HG03432 (cell line): ENCODE results near the gene NBPF9.
"Not testable (repeated sequence)": the region's sequence is repeated elsewhere in the genome, so short reads cannot be mapped to it uniquely, and the experiment has no call there.

ENCODE experiments used
- ATAC-seq: cut with Tn5 transposase; IDR thresholded peaks from one replicate; pipeline ENCODE4 v1.9.1; 2021; ENCODE audit warnings: mild to moderate bottlenecking, moderate library complexity; ENCODE audit not compliant: unreplicated experiment

NBPF9 gene

GRCh38 chr1:149103109-149104081 is at the start of gene NBPF9:
Gene NBPF9 (minus strand): TSS chr1:149103551. CDS start chr1:149082139, 21,412 bp downstream.
- ATAC-seq: peak; percentile 96

- not testable (repeated sequence) for ATAC-seq
Measured at GRCh38 chr1:149149909-149150308, 46.6 kb upstream of the NBPF9 start.

- ATAC-seq: not testable (repeated sequence)
Measured at GRCh38 chr1:149137585-149137984, 34.2 kb upstream of the NBPF9 start.

GRCh38 chr1:149130938-149131337 is 27.6 kb upstream of the NBPF9 start:
- ATAC-seq: not testable (repeated sequence)

- not testable (repeated sequence) for ATAC-seq
Measured at GRCh38 chr1:149129245-149129644, 25.9 kb upstream of the NBPF9 start.

- ATAC-seq: not testable (repeated sequence)
Measured at GRCh38 chr1:149126555-149127145, 23.3 kb upstream of the NBPF9 start.

GRCh38 chr1:149123948-149124926 is 20.9 kb upstream of the NBPF9 start:
- ATAC-seq: not testable (repeated sequence)

GRCh38 chr1:149112828-149113227 is 9.5 kb upstream of the NBPF9 start:
- not testable (repeated sequence) for ATAC-seq

GRCh38 chr1:149110343-149110742 is 7.0 kb upstream of the NBPF9 start:
- ATAC-seq: not testable (repeated sequence)

- ATAC-seq: peak; percentile 45
Measured at GRCh38 chr1:149102574-149102973, 777 bp downstream of the NBPF9 start.

GRCh38 chr1:149098276-149098675 is 5.1 kb downstream of the NBPF9 start:
- not testable (repeated sequence) for ATAC-seq

GRCh38 chr1:149093155-149093554 is 10.2 kb downstream of the NBPF9 start:
- not testable (repeated sequence) for ATAC-seq

GRCh38 chr1:149075505-149076127 is 27.7 kb downstream of the NBPF9 start:
- not testable (repeated sequence) for ATAC-seq

- ATAC-seq: not testable (repeated sequence)
Measured at GRCh38 chr1:149064611-149065010, 38.7 kb downstream of the NBPF9 start.

- not testable (repeated sequence) for ATAC-seq
Measured at GRCh38 chr1:149043056-149043455, 60.3 kb downstream of the NBPF9 start.

GRCh38 chr1:149033916-149034315 is 69.4 kb downstream of the NBPF9 start:
- ATAC-seq: not testable (repeated sequence)

- ATAC-seq: not testable (repeated sequence)
Measured at GRCh38 chr1:149024327-149024726, 79.0 kb downstream of the NBPF9 start.

GRCh38 chr1:149018577-149018976 is 84.8 kb downstream of the NBPF9 start:
- ATAC-seq: not testable (repeated sequence)

- not testable (repeated sequence) for ATAC-seq
Measured at GRCh38 chr1:149016626-149017025, 86.7 kb downstream of the NBPF9 start.

- ATAC-seq: not testable (repeated sequence)
Measured at GRCh38 chr1:149015522-149015921, 87.8 kb downstream of the NBPF9 start.
